Endodermal cell (in vitro differentiated cells): ENCODE data around the gene TMEM17. TPM values are rescaled to one million over a fixed set of nuclear protein-coding genes. Genes with fewer than 3 reads are reported as not detected.

ENCODE experiments used
- DNase-seq: peaks from one replicate; pipeline ENCODE4 v3.0.0-alpha.2; 2017
- H3K27ac ChIP-seq: 2 replicates; pipeline ENCODE4 v1.5.1; 2013; ENCODE audit warnings: mild to moderate bottlenecking, low read depth, low read length, moderate library complexity
- H3K27me3 ChIP-seq: 2 replicates; pipeline ENCODE4 v1.6.1; 2013; ENCODE audit warnings: mild to moderate bottlenecking, low read length, moderate library complexity; ENCODE audit not compliant: insufficient read depth, control insufficient read depth, poor library complexity, severe bottlenecking
- H3K36me3 ChIP-seq: 2 replicates; pipeline ENCODE4 v1.7.0; 2013; ENCODE audit warnings: mild to moderate bottlenecking, low read length, moderate library complexity; ENCODE audit not compliant: control insufficient read depth, insufficient read depth
- H3K4me1 ChIP-seq: one replicate; pipeline ENCODE4 v1.7.0; 2013; ENCODE audit warnings: low read length; ENCODE audit not compliant: control insufficient read depth, insufficient read depth
- H3K4me3 ChIP-seq: 2 replicates; pipeline ENCODE4 v1.5.1; 2013; ENCODE audit warnings: mild to moderate bottlenecking, low read length, moderate library complexity
- H3K9ac ChIP-seq: 2 replicates; pipeline ENCODE4 v1.6.1; 2013; ENCODE audit warnings: mild to moderate bottlenecking, low read length, moderate library complexity; ENCODE audit not compliant: poor library complexity, severe bottlenecking; ENCODE audit errors: extremely low read depth
- H3K9me3 ChIP-seq: 2 replicates; pipeline ENCODE4 v1.6.1; 2013; ENCODE audit warnings: mild to moderate bottlenecking, low read length, moderate library complexity; ENCODE audit not compliant: control insufficient read depth
- H3K27ac Mint-ChIP-seq: 2 replicates; pipeline ENCODE4 v1.8.0; 2020; ENCODE audit warnings: mixed read lengths
- H3K27me3 Mint-ChIP-seq: 2 replicates; pipeline ENCODE4 v1.8.0; 2021; ENCODE audit warnings: mild to moderate bottlenecking, mixed read lengths; ENCODE audit not compliant: insufficient read depth
- H3K36me3 Mint-ChIP-seq: 2 replicates; pipeline ENCODE4 v1.8.0; 2020; ENCODE audit warnings: low read depth, mixed read lengths
- H3K4me1 Mint-ChIP-seq: 2 replicates; pipeline ENCODE4 v1.8.0; 2020; ENCODE audit warnings: mixed read lengths
- H3K4me3 Mint-ChIP-seq: 2 replicates; pipeline ENCODE4 v1.8.0; 2020; ENCODE audit warnings: mild to moderate bottlenecking, moderate library complexity, mixed read lengths
- H3K9me3 Mint-ChIP-seq: 2 replicates; pipeline ENCODE4 v1.8.0; 2020; ENCODE audit warnings: mild to moderate bottlenecking, mixed read lengths
- CTCF ChIP-seq: fragments of 200-600 bp; sonication (generic); conservative IDR thresholded peaks from 2 replicates; pipeline ENCODE4 v1.5.0; 2021; ENCODE audit warnings: antibody characterized with exemption, mild to moderate bottlenecking
- WGBS, 2 experiments: methylation state at CpG; one replicate each; pipeline versions ENCODE4 v1.1.5 to v1.1.7; 2013; ENCODE audit warnings: missing lambda C conversion rate in 2 of 2, mixed read lengths in 1 of 2; ENCODE audit not compliant: insufficient coverage in 1 of 2, insufficient read length in 1 of 2; 5-methylcytosine and 5-hydroxymethylcytosine counted together
- total RNA-seq, 2 donors: library from RNA; stranded (reverse); fragmentation: NEBNext Ultra II Directional in 1 of 2; extraction: Animal tissue kit (Norgen Biotek cat#: 25700) in 1 of 2; gene quantifications; 2 replicates in 1 of 2; 3 replicates in 1 of 2; pipeline ENCODE4 v1.2.1, GENCODE V29; 2021

Gene TMEM17
- total RNA-seq, 2 donors from 2014 or later = 1.8 to 2.0 TPM

- H3K4me1 Mint-ChIP-seq = peaks cover 31% of the 10 kb centered on the region
- H3K27ac ChIP-seq = no peak overlapping the region
- H3K27me3 ChIP-seq = no peaks in the 10 kb centered on the region
- H3K9me3 ChIP-seq = no peaks in the 10 kb centered on the region
- no peaks in the 10 kb centered on the region for H3K9me3 Mint-ChIP-seq
- H3K4me1 ChIP-seq = no peaks in the 10 kb centered on the region
- peaks cover 12% of the 10 kb centered on the region for H3K27me3 Mint-ChIP-seq
- H3K36me3 Mint-ChIP-seq = no peaks in the 10 kb centered on the region
- TF ChIP-seq CTCF = no peak
- no peak overlapping the region for H3K27ac Mint-ChIP-seq
- H3K9ac ChIP-seq = no peak overlapping the region
- H3K36me3 ChIP-seq = no peaks in the 10 kb centered on the region
- WGBS, 2 experiments = 89% methylated on average over 4 of the region's 4 CpGs
- no peak overlapping the region for H3K4me3 ChIP-seq
- no peak for DNase-seq
- no peak overlapping the region for H3K4me3 Mint-ChIP-seq
Measured at GRCh38 chr2:62474176-62474575, 31.8 kb downstream of the TMEM17 start.

DNA sequence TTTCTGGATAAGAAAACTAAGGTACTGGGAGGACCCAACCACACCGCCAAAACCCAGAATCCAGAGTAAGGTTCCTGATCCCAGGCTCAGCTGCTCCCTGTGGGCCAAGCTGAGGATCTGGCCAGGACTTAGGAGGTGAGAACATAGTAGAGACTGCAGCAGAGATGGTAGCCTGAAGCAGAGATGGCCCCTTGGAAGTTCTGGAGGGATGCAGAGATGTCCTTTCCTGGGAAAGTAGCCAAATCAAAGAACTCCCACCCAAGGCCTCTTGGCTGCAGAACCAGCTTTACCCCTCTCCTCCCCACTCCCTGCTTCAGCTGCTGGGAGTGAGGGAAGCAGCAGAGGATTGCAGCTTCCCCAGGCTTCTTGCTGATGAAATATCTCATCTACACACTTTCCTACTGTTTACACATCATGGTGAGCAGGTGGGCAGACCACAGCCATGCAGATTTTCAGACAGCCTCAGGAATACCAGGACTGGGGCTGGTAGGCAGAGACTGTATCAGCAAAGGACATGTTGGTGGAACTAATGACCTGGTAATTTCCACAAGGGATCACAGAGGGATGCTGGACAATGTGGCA is 32.7 kb downstream of the TMEM17 start:
- Mint-ChIP-seq H3K27ac (no peak overlapping the region), H3K4me1 (peaks cover 31% of the 10 kb centered on the region), H3K27me3 (peaks cover 12% of the 10 kb centered on the region)

DNA sequence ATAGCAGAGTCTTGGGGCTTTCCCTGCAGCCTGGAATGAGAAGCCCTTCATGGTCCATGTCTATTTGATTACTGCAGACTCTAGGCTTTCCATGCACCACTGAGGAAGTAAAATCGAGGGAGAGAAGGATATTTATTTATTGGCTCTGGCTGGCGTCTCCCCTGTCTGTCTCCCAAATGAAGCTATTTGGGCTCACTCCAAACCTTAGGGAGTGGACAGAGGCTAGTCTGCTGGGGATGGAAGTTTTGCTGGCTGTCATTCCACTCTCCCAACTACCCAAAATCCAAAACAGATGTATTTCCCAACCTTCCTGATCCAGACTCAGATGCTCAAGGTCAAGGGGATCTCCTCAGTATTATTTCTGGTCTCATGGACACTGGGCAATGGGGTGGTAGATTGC is 33.7 kb downstream of the TMEM17 start:
- WGBS, 2 experiments = 95 to 100% methylated on average over 2 of the region's 2 CpGs
- H3K9me3 ChIP-seq = no peaks in the 10 kb centered on the region
- no peaks in the 10 kb centered on the region for H3K36me3 Mint-ChIP-seq
- H3K4me1 ChIP-seq = peaks cover 4% of the 10 kb centered on the region
- no peak overlapping the region for H3K27ac ChIP-seq
- no peaks in the 10 kb centered on the region for H3K36me3 ChIP-seq
- no peak overlapping the region for H3K4me3 ChIP-seq
- H3K27me3 Mint-ChIP-seq = peaks cover 12% of the 10 kb centered on the region
- no peaks in the 10 kb centered on the region for H3K9me3 Mint-ChIP-seq
- no peak for TF ChIP-seq CTCF
- H3K27ac Mint-ChIP-seq = no peak overlapping the region
- peaks cover 39% of the 10 kb centered on the region for H3K4me1 Mint-ChIP-seq
- no peak overlapping the region for H3K9ac ChIP-seq
- H3K27me3 ChIP-seq = no peaks in the 10 kb centered on the region
- no peak overlapping the region for H3K4me3 Mint-ChIP-seq
- no peak for DNase-seq

More for the DNA sequence above, 32.7 kb downstream of the TMEM17 start:
- Mint-ChIP-seq H3K9me3 (no peaks in the 10 kb centered on the region), H3K36me3 (no peaks in the 10 kb centered on the region), H3K4me3 (no peak overlapping the region)
- H3K9ac ChIP-seq = no peak overlapping the region
- WGBS, 2 experiments = 100% methylated on average over 1 of the region's 1 CpG
- no peaks in the 10 kb centered on the region for H3K9me3 ChIP-seq
- no peaks in the 10 kb centered on the region for H3K36me3 ChIP-seq
- H3K27ac ChIP-seq = no peak overlapping the region
- H3K27me3 ChIP-seq = no peaks in the 10 kb centered on the region
- no peak for DNase-seq
- H3K4me3 ChIP-seq = no peak overlapping the region
- H3K4me1 ChIP-seq = no peaks in the 10 kb centered on the region
- TF ChIP-seq CTCF = no peak
